HG03280 (cell line): ENCODE data around the gene MARS1.

Experiments used
- ATAC-seq: cut with Tn5 transposase; IDR thresholded peaks from one replicate; pipeline ENCODE4 v1.9.1; 2021; ENCODE audit warnings: mild to moderate bottlenecking, moderate library complexity; ENCODE audit not compliant: unreplicated experiment

Gene MARS1

DNA sequence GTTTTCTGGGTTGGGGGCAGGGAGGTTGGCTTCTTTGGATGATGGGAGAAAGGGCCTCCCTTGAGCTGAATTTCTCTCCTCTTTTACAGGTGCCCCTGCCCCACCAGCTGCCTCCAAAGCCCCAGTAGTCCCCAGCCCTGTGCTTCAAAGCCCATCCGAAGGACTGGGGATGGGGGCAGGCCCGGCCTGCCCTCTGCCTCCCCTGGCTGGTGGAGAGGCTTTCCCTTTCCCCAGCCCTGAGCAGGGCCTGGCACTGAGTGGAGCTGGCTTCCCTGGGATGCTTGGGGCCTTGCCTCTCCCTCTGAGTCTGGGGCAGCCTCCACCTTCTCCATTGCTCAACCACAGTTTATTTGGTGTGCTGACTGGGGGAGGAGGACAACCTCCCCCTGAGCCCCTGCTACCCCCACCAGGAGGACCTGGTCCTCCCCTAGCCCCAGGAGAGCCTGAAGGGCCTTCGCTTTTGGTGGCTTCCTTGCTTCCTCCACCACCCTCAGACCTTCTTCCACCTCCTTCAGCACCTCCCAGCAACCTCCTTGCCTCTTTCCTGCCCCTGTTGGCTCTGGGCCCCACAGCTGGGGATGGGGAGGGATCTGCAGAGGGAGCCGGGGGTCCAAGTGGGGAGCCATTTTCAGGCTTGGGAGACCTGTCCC, 38.7 kb downstream of the MARS1 start:
- no peak for ATAC-seq

DNA sequence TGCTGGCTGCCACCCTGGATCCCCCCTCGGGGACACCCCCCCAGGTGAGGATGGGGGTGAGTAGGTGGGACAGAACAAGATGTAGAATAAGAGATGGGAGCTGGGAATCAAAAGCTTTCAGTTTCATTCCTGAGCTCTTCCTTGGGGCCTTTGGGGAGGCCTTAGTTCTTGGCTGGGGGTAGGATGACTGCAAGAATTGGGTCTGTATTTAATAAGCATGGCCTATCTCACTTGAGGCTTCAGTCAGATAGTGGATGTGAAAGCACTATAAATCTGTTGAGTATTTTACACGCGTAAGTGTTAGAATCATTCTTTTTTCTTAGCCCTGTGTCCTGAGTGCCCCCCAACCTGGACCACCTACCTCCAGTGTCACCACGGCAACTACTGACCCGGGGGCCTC, 39.3 kb downstream of the MARS1 start:
- ATAC-seq, result no peak

DNA sequence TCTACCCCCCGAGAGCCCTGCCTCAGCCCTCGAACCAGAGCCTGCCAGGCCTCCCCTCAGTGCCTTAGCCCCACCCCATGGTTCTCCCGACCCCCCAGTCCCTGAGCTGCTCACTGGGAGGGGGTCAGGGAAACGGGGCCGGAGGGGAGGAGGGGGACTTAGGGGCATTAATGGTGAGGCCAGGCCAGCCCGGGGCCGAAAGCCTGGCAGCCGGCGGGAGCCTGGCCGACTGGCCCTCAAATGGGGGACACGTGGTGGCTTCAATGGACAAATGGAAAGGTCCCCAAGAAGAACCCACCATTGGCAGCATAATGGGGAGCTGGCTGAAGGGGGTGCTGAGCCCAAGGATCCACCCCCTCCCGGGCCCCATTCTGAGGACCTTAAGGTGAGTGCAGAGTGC, 40.3 kb downstream of the MARS1 start:
- ATAC-seq, result no peak

DNA sequence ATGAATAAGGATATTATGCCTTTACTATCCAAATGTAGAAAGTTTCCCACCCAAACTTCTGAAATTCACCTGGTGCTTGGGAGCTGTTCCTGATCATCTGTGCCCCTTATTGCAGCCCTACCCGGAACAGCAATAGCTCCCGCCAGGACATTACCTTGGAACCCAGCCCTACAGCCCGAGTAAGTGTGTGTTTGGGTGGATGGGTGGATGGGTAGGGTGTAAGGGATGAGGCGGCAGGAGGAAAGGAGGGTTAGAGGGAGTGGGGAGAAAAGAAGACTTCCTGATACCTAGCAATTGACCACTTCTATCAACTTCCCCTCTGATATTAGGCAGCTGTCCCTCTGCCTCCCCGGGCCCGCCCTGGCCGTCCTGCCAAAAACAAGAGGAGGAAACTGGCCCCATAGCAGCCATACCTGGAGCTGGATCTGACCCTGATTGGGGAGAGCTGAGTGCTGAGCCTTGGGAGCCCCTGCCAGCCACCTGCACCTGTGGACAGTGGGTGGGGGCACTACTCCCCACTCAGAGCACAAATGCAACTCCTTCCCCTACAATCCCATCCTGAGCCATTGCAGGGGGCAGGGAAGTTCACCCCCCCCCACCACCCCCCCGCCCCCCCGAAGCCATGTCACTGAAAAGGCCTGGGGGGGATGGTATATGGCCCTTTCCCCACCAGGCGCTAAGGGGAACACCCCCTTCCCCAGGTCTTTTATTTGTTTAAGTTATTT, 41.1 kb downstream of the MARS1 start:
- no peak for ATAC-seq

DNA sequence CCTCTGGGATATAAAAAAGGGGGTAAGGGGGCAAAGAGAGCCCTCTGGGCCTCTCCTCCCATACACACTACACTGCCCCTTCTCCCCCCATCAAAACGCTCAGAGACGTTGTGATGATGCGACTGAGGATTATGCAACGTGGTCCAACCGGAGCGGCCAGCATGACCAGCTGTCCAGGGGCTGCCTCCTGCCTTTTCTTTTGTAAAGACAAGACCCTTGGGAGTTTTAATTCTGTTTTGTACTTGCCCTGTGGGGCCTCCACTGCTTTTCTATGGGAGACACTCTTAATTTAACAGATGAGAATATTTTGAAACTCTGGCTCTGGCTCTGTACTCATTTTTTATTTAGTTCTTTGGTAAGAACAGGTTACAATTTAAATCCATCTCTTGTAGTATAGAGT, 42.0 kb downstream of the MARS1 start:
- no peak for ATAC-seq

DNA sequence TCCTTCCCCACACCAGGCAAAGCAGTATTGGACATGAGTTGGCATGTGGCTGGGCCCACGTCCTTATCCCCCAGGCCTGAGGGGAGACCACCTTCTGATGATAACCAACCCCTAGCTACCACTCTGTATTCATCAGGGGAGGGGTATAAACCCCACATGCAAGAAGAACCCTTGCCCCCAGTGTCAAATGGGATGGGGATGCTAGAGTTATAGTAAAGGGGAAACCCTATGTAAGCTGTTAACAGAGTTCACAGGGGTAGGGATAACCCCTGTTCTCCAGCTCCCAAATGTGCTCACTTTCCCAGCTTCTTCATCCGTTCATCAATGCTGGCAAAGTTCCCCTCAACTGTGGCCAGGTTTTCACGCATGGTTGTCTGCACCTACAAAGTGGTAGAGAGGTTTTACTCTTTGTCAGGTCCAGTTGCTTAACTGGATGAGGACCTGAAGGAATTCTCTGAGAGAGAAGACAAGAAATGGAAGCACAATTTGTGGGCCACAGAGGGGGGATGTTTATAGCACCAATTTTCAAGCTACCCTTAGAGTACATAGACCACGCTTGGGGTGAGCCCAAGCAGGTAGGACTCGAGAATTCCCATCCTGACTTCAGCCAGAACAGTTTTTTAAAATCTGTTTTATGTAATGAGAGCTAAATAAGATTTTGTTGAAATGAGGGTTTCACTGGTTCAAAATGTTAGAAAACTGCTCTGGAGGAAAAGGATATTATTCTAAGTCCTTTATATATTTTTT, 42.7 kb downstream of the MARS1 start:
- no peak for ATAC-seq

DNA sequence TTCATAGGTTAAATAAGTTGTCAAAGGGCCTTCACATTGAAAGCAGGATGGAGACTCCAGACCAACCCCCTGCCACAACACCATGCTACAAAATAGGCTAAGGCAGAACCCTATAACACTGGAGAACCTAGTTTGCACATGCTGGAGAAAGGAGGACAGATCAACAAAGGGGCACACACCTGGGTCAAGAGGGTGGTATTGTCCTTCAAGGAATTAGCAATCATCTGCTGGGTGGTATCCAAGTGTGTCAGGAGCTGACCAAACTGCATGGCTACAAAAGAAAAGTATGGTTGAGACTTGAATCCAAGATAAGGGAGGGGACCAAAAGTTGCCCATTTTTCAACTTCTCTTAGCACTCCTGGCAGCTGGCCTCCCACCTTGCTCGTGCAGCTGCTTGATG, 44.0 kb downstream of the MARS1 start:
- no peak for ATAC-seq

DNA sequence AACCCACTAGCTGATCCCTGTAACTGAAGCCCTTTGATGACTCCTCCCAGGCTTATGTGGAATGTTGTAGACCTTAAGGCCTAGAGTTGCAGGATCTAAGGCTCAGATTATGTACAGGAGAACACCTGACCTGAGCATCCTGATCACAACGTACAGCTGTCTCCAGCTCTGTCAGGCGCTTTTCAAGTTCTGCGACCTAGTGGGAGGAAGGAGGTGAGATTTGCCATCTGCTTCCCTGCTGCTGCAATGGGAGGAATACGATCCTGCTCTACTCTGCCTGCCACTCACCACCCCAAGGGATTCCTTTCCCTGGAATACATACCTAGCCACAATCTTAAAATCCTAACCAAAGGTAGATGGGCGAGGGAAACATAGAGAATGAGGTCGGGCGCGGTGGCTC, 45.2 kb downstream of the MARS1 start:
- no peak for ATAC-seq

DNA sequence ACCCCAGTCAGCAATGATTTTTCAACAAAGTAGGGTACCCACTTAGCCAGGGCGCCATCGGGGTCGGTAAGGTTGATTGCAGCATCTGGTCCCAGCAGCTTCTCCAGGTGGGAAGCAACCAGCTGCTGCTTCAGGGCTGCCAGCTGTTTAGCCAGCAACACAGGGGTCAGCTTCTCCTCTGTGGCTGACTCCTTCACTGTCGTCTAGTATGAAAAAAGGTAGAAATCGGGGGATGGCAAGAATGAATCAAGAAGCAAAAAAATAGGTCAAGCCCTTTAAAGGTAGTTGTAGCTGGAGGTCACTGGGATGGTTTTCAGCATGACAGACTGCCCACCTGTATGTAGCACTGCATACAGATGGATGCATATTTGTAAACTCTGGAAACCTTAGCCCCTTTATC, 46.4 kb downstream of the MARS1 start:
- no peak for ATAC-seq

DNA sequence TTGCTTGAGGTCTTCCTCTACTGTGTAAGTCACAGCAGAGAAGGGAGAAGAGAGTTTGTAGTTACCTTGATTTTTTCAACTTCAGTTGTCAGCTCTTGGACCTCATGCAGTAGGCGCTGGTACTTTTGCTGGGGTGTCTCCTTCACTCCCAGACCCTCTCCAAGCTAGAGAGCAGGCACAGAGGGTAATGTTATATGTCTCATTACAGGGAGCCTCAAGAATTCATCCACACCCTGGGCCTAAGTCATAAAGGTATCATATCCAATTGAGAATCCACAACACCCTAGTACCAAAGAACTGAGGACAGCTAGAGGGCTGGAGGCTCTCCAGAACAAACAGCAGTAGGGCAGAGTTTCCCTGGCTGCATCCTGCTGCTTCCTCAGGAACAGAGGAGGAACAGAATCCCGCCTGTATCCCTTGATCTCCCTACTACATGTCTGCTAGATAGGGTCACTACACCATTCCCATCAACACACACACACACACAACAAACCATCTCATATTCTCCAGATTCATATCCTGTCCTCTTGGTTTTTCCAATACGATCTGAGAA, 47.2 kb downstream of the MARS1 start:
- ATAC-seq, result no peak

DNA sequence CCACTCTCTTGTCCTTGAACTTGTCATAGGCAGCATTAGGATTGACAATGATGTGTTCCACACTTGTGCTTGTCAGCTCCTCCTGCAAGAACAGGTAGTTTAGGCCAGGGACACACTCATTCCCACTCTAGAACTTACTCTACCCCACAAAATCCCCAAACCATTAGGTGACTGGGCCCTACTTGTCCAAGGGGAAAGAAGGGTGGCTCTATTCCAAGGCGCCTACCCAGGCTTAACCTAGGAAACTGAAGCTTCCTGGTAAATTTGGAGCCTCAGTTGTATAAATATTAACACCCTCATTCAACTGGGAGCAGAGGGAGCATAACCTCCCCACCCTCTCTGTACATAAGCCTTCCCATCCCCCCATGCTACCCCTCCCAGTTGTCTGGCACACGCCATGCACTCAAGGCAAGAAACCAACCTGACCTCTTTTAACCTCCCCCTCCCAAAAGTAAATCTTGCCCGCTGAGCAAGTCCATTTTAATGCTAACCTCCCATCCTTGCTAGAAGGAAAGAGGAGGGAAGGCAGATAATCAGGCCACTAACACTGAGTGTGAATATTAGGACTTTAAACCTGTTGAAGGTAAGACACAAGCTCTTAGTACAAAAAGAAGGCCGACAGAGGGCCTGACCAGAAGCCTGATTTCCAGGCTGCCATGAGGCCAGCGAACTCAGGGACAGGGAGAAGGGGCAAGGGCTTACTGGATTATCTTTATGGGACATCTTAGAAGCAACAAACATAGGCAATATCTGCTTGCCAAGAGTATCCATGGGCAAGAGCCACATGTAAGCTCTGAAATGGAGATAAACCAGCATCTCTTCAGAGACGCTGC, 48.1 kb downstream of the MARS1 start:
- ATAC-seq, result no peak

DNA sequence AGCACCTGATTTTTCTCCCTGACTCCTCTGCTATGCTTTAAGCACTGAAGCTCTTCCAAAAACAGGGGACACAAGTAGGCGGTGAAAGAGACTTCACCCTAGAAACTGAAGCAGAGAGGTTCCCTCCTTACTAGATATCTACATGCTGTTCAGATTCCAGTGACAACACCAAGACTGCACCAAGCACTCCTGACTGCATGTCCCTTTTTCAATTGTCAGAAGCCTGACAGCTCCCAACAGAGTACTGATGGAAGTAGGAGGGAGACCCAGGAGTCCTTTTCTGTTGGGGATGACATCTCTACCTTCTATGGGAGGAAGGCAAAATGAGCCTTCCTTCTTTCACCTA, 48.7 kb downstream of the MARS1 start:
- ATAC-seq, result no peak

DNA sequence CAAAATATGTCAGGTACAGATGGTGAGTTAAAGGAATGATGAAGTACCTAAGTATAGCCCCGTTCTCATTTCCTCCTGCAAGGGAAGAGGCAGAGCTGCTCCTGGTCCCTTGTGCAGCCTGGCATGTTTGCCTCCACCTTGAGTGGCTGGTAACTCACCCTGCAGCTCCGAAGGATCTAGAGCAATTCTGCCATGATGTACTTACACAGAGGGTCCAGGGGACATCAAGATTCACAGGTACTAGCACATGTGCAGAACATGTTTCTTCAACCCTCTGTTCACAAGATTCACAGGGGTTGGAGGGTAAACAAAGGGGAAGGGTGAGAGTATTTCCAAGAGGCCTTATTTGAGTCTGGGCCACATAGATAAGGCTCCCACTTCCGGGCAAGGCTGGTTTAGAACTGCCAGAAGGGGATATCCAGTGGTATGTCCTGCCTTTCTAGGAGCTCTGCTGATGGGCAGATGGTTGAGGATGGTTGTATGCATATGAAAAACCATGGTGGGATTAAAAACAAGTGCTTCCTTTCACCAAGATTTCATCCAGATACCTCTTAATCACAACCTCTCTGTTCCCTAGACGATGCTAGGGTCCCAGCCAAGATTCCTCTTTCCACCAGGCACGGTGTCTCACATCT, 51.4 kb downstream of the MARS1 start:
- ATAC-seq, result no peak

DNA sequence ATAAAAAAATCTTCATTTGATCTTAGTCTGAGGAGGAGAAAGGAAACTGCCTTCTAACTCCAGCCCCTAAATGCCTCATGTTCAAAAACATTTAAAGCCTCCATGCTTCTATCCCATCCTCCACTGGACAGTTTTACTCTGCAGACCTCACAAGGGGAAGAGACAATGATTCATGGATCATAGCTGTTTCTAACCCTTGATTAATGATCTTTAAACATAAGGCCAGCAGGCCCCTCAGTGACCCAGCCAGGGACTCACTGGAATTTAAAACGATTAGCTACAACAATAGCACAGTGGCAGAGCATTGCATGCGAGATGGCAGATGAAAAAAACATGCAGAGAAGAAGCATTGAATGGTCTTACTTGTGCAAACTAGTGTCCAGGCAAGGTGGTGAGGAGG, 53.1 kb downstream of the MARS1 start:
- ATAC-seq, result no peak

DNA sequence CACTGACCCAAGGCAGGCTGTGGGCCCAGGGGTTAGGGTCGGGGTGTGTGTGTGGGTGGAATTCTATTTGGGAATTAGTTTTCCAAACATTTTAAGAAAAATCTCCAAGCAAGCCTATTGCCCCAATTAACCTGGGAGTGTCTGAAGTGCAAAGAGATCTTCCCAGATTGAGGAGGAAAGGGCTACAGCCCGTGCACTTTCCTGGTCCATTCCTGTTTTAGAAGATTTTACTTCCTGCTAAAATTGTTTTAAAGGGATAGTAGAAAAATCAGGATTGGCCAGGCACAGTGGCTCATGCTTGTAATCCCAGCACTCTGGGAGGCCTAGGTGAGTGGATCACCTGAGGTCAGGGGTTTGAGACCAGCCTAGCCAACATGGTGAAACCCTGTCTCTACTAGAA, 53.8 kb downstream of the MARS1 start:
- no peak for ATAC-seq

DNA sequence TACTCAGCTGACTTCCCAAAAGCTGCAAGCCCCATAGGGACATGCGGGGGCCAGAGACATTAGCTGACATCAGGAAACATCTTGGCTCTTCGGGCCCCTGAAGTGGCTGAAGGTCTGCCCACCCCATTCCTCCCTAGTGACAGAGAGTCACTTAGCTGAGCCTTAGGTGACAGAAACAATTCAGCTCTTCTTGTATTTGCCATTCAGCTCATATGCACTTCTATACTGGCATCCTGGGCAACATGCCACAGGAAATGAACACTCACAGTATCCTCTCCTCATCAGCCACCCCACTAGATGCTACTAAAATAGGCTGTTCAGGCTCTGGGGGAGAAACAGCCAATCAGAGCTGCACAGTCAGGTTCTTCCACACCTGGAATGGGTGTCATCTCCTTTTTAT, 55.7 kb downstream of the MARS1 start:
- ATAC-seq, result no peak

DNA sequence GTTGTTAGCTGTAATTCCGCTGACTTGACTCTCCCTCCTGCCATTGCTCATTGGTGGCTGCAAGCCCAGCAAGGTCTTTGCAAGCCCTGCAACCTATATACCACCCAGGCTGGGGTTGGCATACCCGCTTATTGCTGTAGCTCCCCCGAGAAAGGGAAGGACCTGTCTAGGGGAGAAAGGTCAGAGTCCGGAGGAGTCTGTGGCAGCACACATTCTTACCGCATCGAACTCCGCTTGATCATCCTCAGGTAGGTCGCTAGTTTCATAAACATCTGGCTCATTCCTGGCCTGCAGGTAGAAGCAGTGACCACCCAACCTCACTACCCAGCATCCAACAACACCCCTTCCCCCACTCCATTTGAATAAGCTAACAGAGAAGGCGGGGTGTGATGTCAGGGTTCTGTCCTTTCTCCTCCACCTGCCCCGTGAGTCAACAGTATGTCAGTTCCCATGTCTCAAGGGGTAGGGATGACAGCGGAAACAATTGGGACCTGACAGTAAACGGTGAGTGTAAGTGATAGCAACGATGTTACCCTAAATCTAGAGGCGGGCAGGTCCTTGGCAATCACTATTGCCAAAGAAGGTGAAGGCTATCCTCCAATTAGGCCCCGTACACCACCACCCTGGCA, 58.1 kb downstream of the MARS1 start:
- no peak for ATAC-seq

DNA sequence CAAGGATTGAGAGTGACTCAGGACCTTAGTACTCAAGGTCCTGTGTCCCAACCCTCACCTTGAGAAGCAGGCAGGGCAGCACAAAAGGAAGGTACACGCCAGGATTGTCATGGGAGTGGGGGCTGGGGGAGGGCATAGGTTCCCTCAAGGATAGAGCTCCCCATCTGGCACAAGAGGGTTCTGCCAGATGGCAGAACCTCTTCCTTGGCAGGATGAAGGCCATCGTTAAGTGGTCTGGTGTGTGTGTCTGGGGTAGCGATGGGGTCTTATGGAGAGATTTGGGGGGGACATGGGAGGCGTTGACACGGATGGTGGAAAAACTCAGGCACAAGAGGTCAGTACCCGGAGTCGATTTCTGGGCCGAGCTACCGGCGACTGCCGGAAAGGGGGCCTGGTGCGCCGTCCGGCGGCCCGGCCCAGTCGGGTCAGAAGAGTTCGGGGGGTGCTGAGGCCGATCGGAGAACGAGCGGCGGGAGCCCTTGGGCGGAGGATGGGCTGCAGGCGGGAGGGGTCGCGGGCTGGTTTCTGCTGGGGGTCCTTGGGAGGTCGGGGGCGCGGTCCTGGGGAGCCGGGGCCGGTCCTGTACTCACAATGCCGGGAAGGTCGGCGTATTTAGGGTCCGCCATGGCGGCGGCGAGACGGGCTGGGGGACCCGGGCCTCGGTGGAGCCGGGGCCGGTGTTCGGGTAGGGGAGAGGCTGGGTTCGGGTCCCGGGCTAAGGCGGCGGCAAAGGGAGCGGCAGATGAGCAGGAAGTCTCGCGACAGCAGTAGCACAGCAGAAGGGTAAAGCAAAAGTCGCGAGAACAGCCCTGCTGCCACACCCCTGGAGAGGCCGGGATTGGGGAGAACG, 58.8 kb downstream of the MARS1 start, which contains the start of gene DCTN2:
Gene DCTN2, minus strand, starts transcription at position 755 of the 850 bp plus-strand sequence. Its CDS starts 129 bp downstream, at position 626.
- ATAC-seq, result peak; percentile 98
